HepG2 (cell line): Measurements from ENCODE around the gene PLA1A. TPM values are rescaled to one million over a fixed set of nuclear protein-coding genes. Genes with fewer than 3 reads are reported as not detected.
A peak's percentile ranks its signal among the peaks of the same experiment; 100 is the strongest.

Experiments used
- ATAC-seq: fragments of 200-7000 bp; cut with Tn5 transposase; 3 replicates; pipeline ENCODE4 v1.9.1; 2020; ENCODE audit warnings: mild to moderate bottlenecking, moderate library complexity
- BruUV-seq: library from RNA; stranded (reverse); fragments of 400-500 nt; replicated peaks from 2 replicates; lab custom pipeline; 2021; lab: Mats Ljungman, UMichigan
- CTCF ChIA-PET: fragments of 300-600 bp; formaldehyde crosslinking; extraction: SDS; loops from one replicate; lab custom pipeline; 2021; ENCODE audit warnings: low total read pairs, inconsistent platforms, low intra/inter-chr PET ratio; lab: Yijun Ruan, JAX
- POLR2A ChIA-PET: fragments of 350-600 bp; sonication (Branson Sonifier 250); formaldehyde crosslinking; loops from one replicate; lab custom pipeline; 2020; ENCODE audit warnings: antibody characterized with exemption, inconsistent platforms; lab: Yijun Ruan, JAX
- DNase-seq: peaks from one replicate; pipeline ENCODE4 v3.0.0-alpha.2; 2015; ENCODE audit warnings: low spot score
- FAIRE-seq: peaks from 3 replicates; lab custom pipeline; 2011; peaks lifted over from hg19 to GRCh38; lab: Jason Lieb, UNC
- H2AFZ ChIP-seq: one replicate; pipeline ENCODE4 v1.6.1; 2011; ENCODE audit warnings: low read length, inconsistent platforms
- H3K27ac ChIP-seq: fragments of 300-600 bp; 3 replicates; pipeline ENCODE4 v1.8.0; 2011; ENCODE audit warnings: mixed run types, mild to moderate bottlenecking, mixed read lengths, low read length, inconsistent platforms; ENCODE audit not compliant: insufficient read depth; ENCODE audit errors: extremely low read length
- H3K27me3 ChIP-seq, 2 experiments: fragments of 200-600 bp in 1 of 2; 2 replicates in 1 of 2; 3 replicates in 1 of 2; pipeline versions ENCODE4 v1.6.0 to v1.8.0; 2011; ENCODE audit warnings: low read length in 2 of 2, mild to moderate bottlenecking in 2 of 2, moderate library complexity in 2 of 2, inconsistent platforms in 1 of 2; ENCODE audit not compliant: insufficient read depth in 2 of 2, control insufficient read depth in 1 of 2
- H3K36me3 ChIP-seq, 2 experiments: fragments of 200-600 bp in 1 of 2; replicated peaks in 1 of 2; 2 replicates in 1 of 2; 3 replicates in 1 of 2; pipeline versions ENCODE4 v1.5.1 to v1.8.0; 2011; ENCODE audit warnings: low read length in 2 of 2, inconsistent platforms in 1 of 2; ENCODE audit not compliant: insufficient read depth in 2 of 2, control insufficient read depth in 1 of 2
- H3K4me1 ChIP-seq: 2 replicates; pipeline ENCODE4 v1.5.1; 2012; ENCODE audit warnings: low read length, inconsistent platforms; ENCODE audit not compliant: insufficient read depth
- H3K4me2 ChIP-seq: 2 replicates; pipeline ENCODE4 v1.6.0; 2011; ENCODE audit warnings: low read depth, low read length, inconsistent platforms
- H3K4me3 ChIP-seq, 3 experiments: fragments of 200-600 bp in 1 of 3; sonication (generic), shearing (Covaris generic) in 1 of 3; replicated peaks in 1 of 3; 2 replicates each; pipeline ENCODE4 v1.5.1; 2011 to 2016; ENCODE audit warnings: low read length in 3 of 3, inconsistent platforms in 2 of 3, low read depth in 2 of 3, mild to moderate bottlenecking in 2 of 3, control low read depth in 1 of 3, mixed read lengths in 1 of 3; ENCODE audit not compliant: insufficient read depth in 1 of 3
- H3K79me2 ChIP-seq: one replicate; pipeline ENCODE4 v1.6.1; 2011; ENCODE audit warnings: low read length, inconsistent platforms; ENCODE audit not compliant: insufficient read depth
- H3K9ac ChIP-seq: 2 replicates; pipeline ENCODE4 v1.6.0; 2011; ENCODE audit warnings: mild to moderate bottlenecking, low read depth, low read length, inconsistent platforms; ENCODE audit not compliant: insufficient read depth
- H3K9me3 ChIP-seq: 2 replicates; pipeline ENCODE4 v1.5.1; 2012; ENCODE audit warnings: mild to moderate bottlenecking, low read length
- H4K20me1 ChIP-seq: 2 replicates; pipeline ENCODE4 v1.6.0; 2011; ENCODE audit warnings: inconsistent platforms, mild to moderate bottlenecking, low read length, moderate library complexity; ENCODE audit not compliant: insufficient read depth
- GTF3A ChIP-seq: sonication (generic); formaldehyde crosslinking; conservative IDR thresholded peaks from 2 replicates; pipeline ENCODE4 v1.4.0; 2020; ENCODE audit warnings: mild to moderate bottlenecking, missing genetic modification reagents
- PRPF4 ChIP-seq: fragments of 200-400 bp; formaldehyde crosslinking; IDR thresholded peaks from 2 replicates; pipeline ENCODE4 v1.6.1; 2016; ENCODE audit warnings: low read length, low read depth; ENCODE audit not compliant: poor library complexity, severe bottlenecking
- RAD21 ChIP-seq: fragments of 450-650 bp; formaldehyde crosslinking; IDR thresholded peaks from 2 replicates; pipeline ENCODE4 v1.5.0; 2020; ENCODE audit warnings: mild to moderate bottlenecking
- RBAK ChIP-seq: sonication (generic); formaldehyde crosslinking; IDR thresholded peaks from 2 replicates; pipeline ENCODE4 v1.5.1; 2020; ENCODE audit warnings: mild to moderate bottlenecking, missing genetic modification reagents
- TBX3 ChIP-seq: fragments of 450-650 bp; IDR thresholded peaks from 2 replicates; pipeline ENCODE4 v1.6.1; 2017; ENCODE audit warnings: antibody characterized with exemption, mild to moderate bottlenecking, inconsistent platforms, borderline replicate concordance
- TCF12 ChIP-seq, 2 experiments: fragments of 450-650 bp in 1 of 2; sonication (generic) in 1 of 2; formaldehyde crosslinking in 1 of 2; IDR thresholded peaks; 2 replicates each; pipeline versions ENCODE4 v1.6.1 to v1.8.0; 2017 to 2022; ENCODE audit warnings: antibody characterized with exemption in 1 of 2, mild to moderate bottlenecking in 1 of 2, missing genetic modification reagents in 1 of 2, moderate library complexity in 1 of 2
- ZNF333 ChIP-seq: sonication (generic); formaldehyde crosslinking; IDR thresholded peaks from 2 replicates; pipeline ENCODE4 v1.4.0; 2020; ENCODE audit warnings: mild to moderate bottlenecking, missing genetic modification reagents, borderline replicate concordance
- ZNF367 ChIP-seq: sonication (generic); formaldehyde crosslinking; IDR thresholded peaks from 2 replicates; pipeline ENCODE4 v1.4.0; 2020; ENCODE audit warnings: missing genetic modification reagents, borderline replicate concordance
- ZNF484 ChIP-seq: sonication (generic); formaldehyde crosslinking; IDR thresholded peaks from 2 replicates; pipeline ENCODE4 v1.5.1; 2020; ENCODE audit warnings: mild to moderate bottlenecking, low read depth, missing genetic modification reagents, borderline replicate concordance
- WGBS: methylation state at CpG from one replicate; pipeline ENCODE4 v1.1.6; 2017; ENCODE audit warnings: low lambda C conversion rate; 5-methylcytosine and 5-hydroxymethylcytosine counted together
- in situ Hi-C: cut with HindIII; loops from 2 replicates; pipeline ENCODE4 v1.10.0; 2017; ENCODE audit warnings: low pct_unique_long_range_greater_than_20kb; ENCODE audit not compliant: extremely low pct_ligation_motif_present
- intact Hi-C: fragments of 100-400 bp; cut with micrococcal nuclease; formaldehyde crosslinking; loops from one replicate; pipeline ENCODE4 v1.10.0; 2022; ENCODE audit not compliant: unreplicated experiment
- polyA plus RNA-seq, 8 experiments: library from polyadenylated mRNA; depleted of rRNA in 3 of 8; stranded (reverse) in 7 of 8; unstranded in 1 of 8; fragments of >200 nt; fragmentation: Illumina TruSeq in 4 of 8; extraction: Trizol in 4 of 8; gene quantifications; 2 replicates each; pipeline versions ENCODE4 v1.2.1 to v1.2.3, GENCODE V29; 2011 to 2016; ENCODE audit warnings: low read depth in 4 of 8, missing spikeins in 1 of 8, mixed read lengths in 1 of 8; ENCODE audit not compliant: insufficient read depth in 1 of 8
- total RNA-seq, 5 experiments: library from RNA; depleted of rRNA; stranded (reverse); fragments of >200 nt; fragmentation: Illumina TruSeq; extraction: Trizol; gene quantifications; 2 replicates each; pipeline ENCODE4 v1.2.3, GENCODE V29; 2016; ENCODE audit warnings: low read depth in 1 of 5
- TF ChIP-seq, protein P1 (sequence below): fragments of 450-650 bp; IDR thresholded peaks from 2 replicates; pipeline ENCODE4 v1.6.1; 2016
- TF ChIP-seq, protein P2 (sequence below): IDR thresholded peaks from 2 replicates; pipeline ENCODE4 v1.6.1; 2016
- TF ChIP-seq, protein P3 (sequence below): sonication (generic); formaldehyde crosslinking; IDR thresholded peaks from 2 replicates; pipeline ENCODE4 v1.4.0; 2020; ENCODE audit warnings: mild to moderate bottlenecking, missing genetic modification reagents
- TF ChIP-seq, protein P4 (sequence below): sonication (generic); formaldehyde crosslinking; IDR thresholded peaks from 2 replicates; pipeline ENCODE4 v1.4.0; 2020; ENCODE audit warnings: missing genetic modification reagents, borderline replicate concordance
- TF ChIP-seq, protein P5 (sequence below): IDR thresholded peaks from 2 replicates; pipeline ENCODE4 v1.6.1; 2016; ENCODE audit warnings: missing genetic modification reagents, missing compliant biosample characterization
- TF ChIP-seq, protein P6 (sequence below): IDR thresholded peaks from 2 replicates; pipeline ENCODE4 v1.6.1; 2012; ENCODE audit warnings: low read depth, low read length, improper control_type of control experiment

Gene PLA1A
- total and polyA plus RNA-seq, 2 of the 13 experiments (the other 11 are each of a cell fraction or from before 2014, with no cell fraction given), result 0.11 to 0.18 TPM

DNA sequence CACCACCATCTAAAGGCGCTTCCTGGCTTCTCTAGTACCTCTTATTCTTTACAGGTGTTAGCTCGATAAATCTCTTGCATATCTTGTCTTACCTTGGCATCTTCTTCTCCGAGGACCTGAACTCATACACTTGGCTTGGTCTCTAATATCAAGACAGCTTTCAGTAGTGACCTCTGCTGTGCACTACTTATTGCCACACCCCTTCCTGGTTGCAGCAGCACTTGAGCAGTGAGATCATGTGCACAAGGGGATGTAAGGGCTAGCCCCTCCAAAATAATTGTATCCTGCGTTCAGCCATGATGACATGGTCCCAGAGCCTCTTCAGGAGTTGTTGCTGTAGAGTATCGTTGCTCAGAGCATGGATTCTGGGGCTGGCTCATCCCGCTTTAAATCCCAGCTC, 1.3 kb upstream of the PLA1A start:
- Histone ChIP-seq H3K4me1 (peaks cover 21% of the 10 kb centered on the region; the same call in 1 of the 2 replicates), H3K36me3 (no peaks in the 10 kb centered on the region), H4K20me1 (no peaks in the 10 kb centered on the region), H3K4me2 (peak overlapping the region; percentile 72; the same call in 1 of the 2 replicates), H3K4me3 (no peak overlapping the region), H2AFZ (no peak overlapping the region), H3K79me2 (no peaks in the 10 kb centered on the region), H3K27ac (no peak overlapping the region), H3K9ac (no peak overlapping the region), H3K9me3 (no peaks in the 10 kb centered on the region), H3K27me3 (no peaks in the 10 kb centered on the region; a peak in 1 of 5 replicates)
- ChIA-PET POLR2A (no interaction called here), CTCF (no interaction called here)
- intact Hi-C loops (no loop called here), in situ Hi-C loops (no loop called here)
- FAIRE-seq, result no peak
- WGBS, result 61% methylated on average over 6 of the region's 6 CpGs
- no peak for ATAC-seq
- DNase-seq, result no peak
- no TSS peak for BruUV-seq
- no peak for TF ChIP-seq GTF3A (CRISPR knock-in tag)
- TF ChIP-seq RBAK (CRISPR knock-in tag), result no peak
- no peak for TF ChIP-seq ZNF333 (CRISPR knock-in tag)
- TF ChIP-seq PRPF4, result no peak
- TF ChIP-seq, protein P1, sequence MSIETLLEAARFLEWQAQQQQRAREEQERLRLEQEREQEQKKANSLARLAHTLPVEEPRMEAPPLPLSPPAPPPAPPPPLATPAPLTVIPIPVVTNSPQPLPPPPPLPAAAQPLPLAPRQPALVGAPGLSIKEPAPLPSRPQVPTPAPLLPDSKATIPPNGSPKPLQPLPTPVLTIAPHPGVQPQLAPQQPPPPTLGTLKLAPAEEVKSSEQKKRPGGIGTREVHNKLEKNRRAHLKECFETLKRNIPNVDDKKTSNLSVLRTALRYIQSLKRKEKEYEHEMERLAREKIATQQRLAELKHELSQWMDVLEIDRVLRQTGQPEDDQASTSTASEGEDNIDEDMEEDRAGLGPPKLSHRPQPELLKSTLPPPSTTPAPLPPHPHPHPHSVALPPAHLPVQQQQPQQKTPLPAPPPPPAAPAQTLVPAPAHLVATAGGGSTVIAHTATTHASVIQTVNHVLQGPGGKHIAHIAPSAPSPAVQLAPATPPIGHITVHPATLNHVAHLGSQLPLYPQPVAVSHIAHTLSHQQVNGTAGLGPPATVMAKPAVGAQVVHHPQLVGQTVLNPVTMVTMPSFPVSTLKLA, result no peak
- TF ChIP-seq, protein P2, sequence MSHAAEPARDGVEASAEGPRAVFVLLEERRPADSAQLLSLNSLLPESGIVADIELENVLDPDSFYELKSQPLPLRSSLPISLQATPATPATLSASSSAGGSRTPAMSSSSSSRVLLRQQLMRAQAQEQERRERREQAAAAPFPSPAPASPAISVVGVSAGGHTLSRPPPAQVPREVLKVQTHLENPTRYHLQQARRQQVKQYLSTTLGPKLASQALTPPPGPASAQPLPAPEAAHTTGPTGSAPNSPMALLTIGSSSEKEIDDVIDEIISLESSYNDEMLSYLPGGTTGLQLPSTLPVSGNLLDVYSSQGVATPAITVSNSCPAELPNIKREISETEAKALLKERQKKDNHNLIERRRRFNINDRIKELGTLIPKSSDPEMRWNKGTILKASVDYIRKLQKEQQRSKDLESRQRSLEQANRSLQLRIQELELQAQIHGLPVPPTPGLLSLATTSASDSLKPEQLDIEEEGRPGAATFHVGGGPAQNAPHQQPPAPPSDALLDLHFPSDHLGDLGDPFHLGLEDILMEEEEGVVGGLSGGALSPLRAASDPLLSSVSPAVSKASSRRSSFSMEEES (CRISPR knock-in tag), result no peak
- TF ChIP-seq, protein P3, sequence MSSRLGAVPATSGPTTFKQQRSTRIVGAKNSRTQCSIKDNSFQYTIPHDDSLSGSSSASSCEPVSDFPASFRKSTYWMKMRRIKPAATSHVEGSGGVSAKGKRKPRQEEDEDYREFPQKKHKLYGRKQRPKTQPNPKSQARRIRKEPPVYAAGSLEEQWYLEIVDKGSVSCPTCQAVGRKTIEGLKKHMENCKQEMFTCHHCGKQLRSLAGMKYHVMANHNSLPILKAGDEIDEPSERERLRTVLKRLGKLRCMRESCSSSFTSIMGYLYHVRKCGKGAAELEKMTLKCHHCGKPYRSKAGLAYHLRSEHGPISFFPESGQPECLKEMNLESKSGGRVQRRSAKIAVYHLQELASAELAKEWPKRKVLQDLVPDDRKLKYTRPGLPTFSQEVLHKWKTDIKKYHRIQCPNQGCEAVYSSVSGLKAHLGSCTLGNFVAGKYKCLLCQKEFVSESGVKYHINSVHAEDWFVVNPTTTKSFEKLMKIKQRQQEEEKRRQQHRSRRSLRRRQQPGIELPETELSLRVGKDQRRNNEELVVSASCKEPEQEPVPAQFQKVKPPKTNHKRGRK (CRISPR knock-in tag), result no peak
- TF ChIP-seq RAD21 (CRISPR knock-in tag), result no peak
- TF ChIP-seq, protein P4, sequence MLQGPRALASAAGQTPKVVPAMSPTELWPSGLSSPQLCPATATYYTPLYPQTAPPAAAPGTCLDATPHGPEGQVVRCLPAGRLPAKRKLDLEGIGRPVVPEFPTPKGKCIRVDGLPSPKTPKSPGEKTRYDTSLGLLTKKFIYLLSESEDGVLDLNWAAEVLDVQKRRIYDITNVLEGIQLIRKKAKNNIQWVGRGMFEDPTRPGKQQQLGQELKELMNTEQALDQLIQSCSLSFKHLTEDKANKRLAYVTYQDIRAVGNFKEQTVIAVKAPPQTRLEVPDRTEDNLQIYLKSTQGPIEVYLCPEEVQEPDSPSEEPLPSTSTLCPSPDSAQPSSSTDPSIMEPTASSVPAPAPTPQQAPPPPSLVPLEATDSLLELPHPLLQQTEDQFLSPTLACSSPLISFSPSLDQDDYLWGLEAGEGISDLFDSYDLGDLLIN (CRISPR knock-in tag), result no peak
- TF ChIP-seq TCF12 (IDR thresholded peaks at IDR 0.05), result no peak
- no peak for TF ChIP-seq TCF12 (CRISPR knock-in tag; IDR thresholded peaks at IDR 0.05)
- no peak for TF ChIP-seq ZNF484 (CRISPR knock-in tag)
- TF ChIP-seq TBX3, result no peak
- no peak for TF ChIP-seq ZNF367
- TF ChIP-seq, protein P5, sequence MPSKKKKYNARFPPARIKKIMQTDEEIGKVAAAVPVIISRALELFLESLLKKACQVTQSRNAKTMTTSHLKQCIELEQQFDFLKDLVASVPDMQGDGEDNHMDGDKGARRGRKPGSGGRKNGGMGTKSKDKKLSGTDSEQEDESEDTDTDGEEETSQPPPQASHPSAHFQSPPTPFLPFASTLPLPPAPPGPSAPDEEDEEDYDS, result no peak
- TF ChIP-seq, protein P6, sequence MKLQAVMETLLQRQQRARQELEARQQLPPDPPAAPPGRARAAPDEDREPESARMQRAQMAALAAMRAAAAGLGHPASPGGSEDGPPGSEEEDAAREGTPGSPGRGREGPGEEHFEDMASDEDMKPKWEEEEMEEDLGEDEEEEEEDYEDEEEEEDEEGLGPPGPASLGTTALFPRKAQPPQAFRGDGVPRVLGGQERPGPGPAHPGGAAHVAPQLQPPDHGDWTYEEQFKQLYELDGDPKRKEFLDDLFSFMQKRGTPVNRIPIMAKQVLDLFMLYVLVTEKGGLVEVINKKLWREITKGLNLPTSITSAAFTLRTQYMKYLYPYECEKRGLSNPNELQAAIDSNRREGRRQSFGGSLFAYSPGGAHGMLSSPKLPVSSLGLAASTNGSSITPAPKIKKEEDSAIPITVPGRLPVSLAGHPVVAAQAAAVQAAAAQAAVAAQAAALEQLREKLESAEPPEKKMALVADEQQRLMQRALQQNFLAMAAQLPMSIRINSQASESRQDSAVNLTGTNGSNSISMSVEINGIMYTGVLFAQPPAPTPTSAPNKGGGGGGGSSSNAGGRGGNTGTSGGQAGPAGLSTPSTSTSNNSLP, result no peak
